Memory B cell (primary cell): ENCODE results near the gene PSMA5.
A peak's percentile ranks its signal among the peaks of the same experiment; 100 is the strongest.
"Not testable (repeated sequence)": the region's sequence is repeated elsewhere in the genome, so short reads cannot be mapped to it uniquely, and the experiment has no call there.

Source experiments
- ATAC-seq: fragments of 150-1000 bp; cut with Tn5 transposase; 2 replicates; pipeline ENCODE4 v1.10.0; 2021; ENCODE audit warnings: low read depth, mild to moderate bottlenecking, moderate library complexity
- DNase-seq, 2 donors: peaks; one replicate each; pipeline ENCODE4 v3.0.0; 2022; ENCODE audit warnings: low spot score in 2 of 2
- H3K27ac Mint-ChIP-seq: one replicate; pipeline ENCODE4 v1.8.0; 2022; ENCODE audit warnings: mild to moderate bottlenecking, moderate library complexity, mixed read lengths
- H3K27me3 Mint-ChIP-seq: one replicate; pipeline ENCODE4 v1.8.0; 2022; ENCODE audit warnings: mixed read lengths
- H3K36me3 Mint-ChIP-seq: one replicate; pipeline ENCODE4 v1.8.0; 2022; ENCODE audit warnings: mild to moderate bottlenecking, mixed read lengths
- H3K4me1 Mint-ChIP-seq: one replicate; pipeline ENCODE4 v1.8.0; 2022; ENCODE audit warnings: mixed read lengths
- H3K4me3 Mint-ChIP-seq: one replicate; pipeline ENCODE4 v1.8.0; 2022; ENCODE audit warnings: mild to moderate bottlenecking, moderate library complexity, mixed read lengths
- H3K9me3 Mint-ChIP-seq: one replicate; pipeline ENCODE4 v1.8.0; 2022; ENCODE audit warnings: mixed read lengths

Gene PSMA5

GRCh38 chr1:109402025-109402424 lies 24.2 kb downstream of the PSMA5 start:
- Mint-ChIP-seq H3K36me3 (peaks cover 15% of the 10 kb centered on the region), H3K4me3 (no peak overlapping the region), H3K4me1 (peaks cover 12% of the 10 kb centered on the region), H3K27ac (no peak overlapping the region), H3K9me3 (peaks cover 2% of the 10 kb centered on the region), H3K27me3 (peaks cover 1% of the 10 kb centered on the region)
- no peak for ATAC-seq
- no peak for DNase-seq

- no peak overlapping the region for H3K4me3 Mint-ChIP-seq
- no peak overlapping the region for H3K27ac Mint-ChIP-seq
- H3K9me3 Mint-ChIP-seq = no peaks in the 10 kb centered on the region
- H3K4me1 Mint-ChIP-seq = peaks cover 13% of the 10 kb centered on the region
- DNase-seq (no peak), ATAC-seq (no peak)
- peaks cover 6% of the 10 kb centered on the region for H3K36me3 Mint-ChIP-seq
- H3K27me3 Mint-ChIP-seq = peaks cover 12% of the 10 kb centered on the region
Observed at GRCh38 chr1:109400035-109400655, 26.1 kb downstream of the PSMA5 start.

GRCh38 chr1:109399326-109399957 lies 26.8 kb downstream of the PSMA5 start:
- ATAC-seq = peak; percentile 56
- DNase-seq = peak; percentile 21 to 63
- H3K4me1 Mint-ChIP-seq = peaks cover 7% of the 10 kb centered on the region
- peaks cover 12% of the 10 kb centered on the region for H3K27me3 Mint-ChIP-seq
- no peaks in the 10 kb centered on the region for H3K9me3 Mint-ChIP-seq
- no peak overlapping the region for H3K27ac Mint-ChIP-seq
- H3K4me3 Mint-ChIP-seq = no peak overlapping the region
- H3K36me3 Mint-ChIP-seq = no peaks in the 10 kb centered on the region

- Mint-ChIP-seq H3K36me3 (no peaks in the 10 kb centered on the region), H3K27me3 (peaks cover 16% of the 10 kb centered on the region), H3K4me3 (peak overlapping the region; percentile 87), H3K9me3 (no peaks in the 10 kb centered on the region), H3K4me1 (peaks cover 7% of the 10 kb centered on the region), H3K27ac (no peak overlapping the region)
- DNase-seq (no peak), ATAC-seq (no peak)
Observed at GRCh38 chr1:109398343-109399225, 27.7 kb downstream of the PSMA5 start.

GRCh38 chr1:109397581-109398342 lies 28.5 kb downstream of the PSMA5 start, which contains the start of gene SORT1:
Gene SORT1 (minus strand): TSS chr1:109397918. CDS start chr1:109397892, 26 bp downstream.
- Mint-ChIP-seq H3K27me3 (peaks cover 21% of the 10 kb centered on the region), H3K27ac (no peak within 1 kb of the TSS), H3K4me1 (peaks cover 8% of the 10 kb centered on the region), H3K4me3 (peak within 1 kb of the TSS; percentile 87), H3K36me3 (peaks cover under 1% of the 10 kb centered on the region), H3K9me3 (no peaks in the 10 kb centered on the region)
- ATAC-seq (peak; percentile 87), DNase-seq (peak; percentile 25 to 52)

- peak overlapping the region; percentile 83 for H3K4me3 Mint-ChIP-seq
- no peak overlapping the region for H3K27ac Mint-ChIP-seq
- H3K27me3 Mint-ChIP-seq = peaks cover 27% of the 10 kb centered on the region
- ATAC-seq (peak; percentile 14), DNase-seq (peak in 1 of 2 donors; percentile 22)
- no peaks in the 10 kb centered on the region for H3K9me3 Mint-ChIP-seq
- peaks cover 2% of the 10 kb centered on the region for H3K36me3 Mint-ChIP-seq
- peaks cover 15% of the 10 kb centered on the region for H3K4me1 Mint-ChIP-seq
Observed at GRCh38 chr1:109396871-109397580, 29.2 kb downstream of the PSMA5 start.

- peaks cover 27% of the 10 kb centered on the region for H3K27me3 Mint-ChIP-seq
- DNase-seq (no peak), ATAC-seq (no peak)
- H3K4me1 Mint-ChIP-seq = peaks cover 19% of the 10 kb centered on the region
- no peak overlapping the region for H3K27ac Mint-ChIP-seq
- H3K9me3 Mint-ChIP-seq = no peaks in the 10 kb centered on the region
- H3K4me3 Mint-ChIP-seq = no peak overlapping the region
- peaks cover 2% of the 10 kb centered on the region for H3K36me3 Mint-ChIP-seq
Observed at GRCh38 chr1:109396513-109396839, 29.8 kb downstream of the PSMA5 start.

- Mint-ChIP-seq H3K27me3 (peaks cover 27% of the 10 kb centered on the region), H3K4me1 (peaks cover 21% of the 10 kb centered on the region), H3K36me3 (peaks cover 2% of the 10 kb centered on the region), H3K4me3 (no peak overlapping the region), H3K9me3 (no peaks in the 10 kb centered on the region), H3K27ac (no peak overlapping the region)
- ATAC-seq (no peak), DNase-seq (no peak)
Observed at GRCh38 chr1:109395602-109396512, 30.4 kb downstream of the PSMA5 start.

GRCh38 chr1:109395282-109395599 lies 31.0 kb downstream of the PSMA5 start:
- DNase-seq, H3K36me3 Mint-ChIP-seq, ATAC-seq, H3K4me3 Mint-ChIP-seq, H3K27ac Mint-ChIP-seq, H3K9me3 Mint-ChIP-seq: not testable (repeated sequence)
- Mint-ChIP-seq H3K27me3 (peaks cover 27% of the 10 kb centered on the region), H3K4me1 (peaks cover 23% of the 10 kb centered on the region)

GRCh38 chr1:109394591-109395281 lies 31.5 kb downstream of the PSMA5 start:
- Mint-ChIP-seq H3K4me3 (no peak overlapping the region), H3K36me3 (peaks cover 2% of the 10 kb centered on the region), H3K9me3 (no peaks in the 10 kb centered on the region), H3K4me1 (peaks cover 23% of the 10 kb centered on the region), H3K27me3 (peaks cover 31% of the 10 kb centered on the region), H3K27ac (no peak overlapping the region)
- no peak for ATAC-seq
- DNase-seq = no peak

GRCh38 chr1:109393617-109394233 lies 32.5 kb downstream of the PSMA5 start:
- H3K27me3 Mint-ChIP-seq = peaks cover 42% of the 10 kb centered on the region
- no peak overlapping the region for H3K27ac Mint-ChIP-seq
- H3K9me3 Mint-ChIP-seq = no peaks in the 10 kb centered on the region
- DNase-seq (no peak), ATAC-seq (no peak)
- peaks cover 2% of the 10 kb centered on the region for H3K36me3 Mint-ChIP-seq
- H3K4me1 Mint-ChIP-seq = peaks cover 23% of the 10 kb centered on the region
- H3K4me3 Mint-ChIP-seq = no peak overlapping the region
